HepG2 (cell line): ENCODE results near the gene ASTN1. TPM values are rescaled to one million over a fixed set of nuclear protein-coding genes. Genes with fewer than 3 reads are reported as not detected.

Experiments used
- ATAC-seq: fragments of 200-7000 bp; cut with Tn5 transposase; 3 replicates; pipeline ENCODE4 v1.9.1; 2020; ENCODE audit warnings: mild to moderate bottlenecking, moderate library complexity
- BruUV-seq: library from RNA; stranded (reverse); fragments of 400-500 nt; replicated peaks from 2 replicates; lab custom pipeline; 2021; lab: Mats Ljungman, UMichigan
- CTCF ChIA-PET: fragments of 300-600 bp; formaldehyde crosslinking; extraction: SDS; loops from one replicate; lab custom pipeline; 2021; ENCODE audit warnings: low total read pairs, inconsistent platforms, low intra/inter-chr PET ratio; lab: Yijun Ruan, JAX
- POLR2A ChIA-PET: fragments of 350-600 bp; sonication (Branson Sonifier 250); formaldehyde crosslinking; loops from one replicate; lab custom pipeline; 2020; ENCODE audit warnings: antibody characterized with exemption, inconsistent platforms; lab: Yijun Ruan, JAX
- DNase-seq: peaks from one replicate; pipeline ENCODE4 v3.0.0-alpha.2; 2015; ENCODE audit warnings: low spot score
- FAIRE-seq: peaks from 3 replicates; lab custom pipeline; 2011; peaks lifted over from hg19 to GRCh38; lab: Jason Lieb, UNC
- H2AFZ ChIP-seq: one replicate; pipeline ENCODE4 v1.6.1; 2011; ENCODE audit warnings: low read length, inconsistent platforms
- H3K27ac ChIP-seq: fragments of 300-600 bp; 3 replicates; pipeline ENCODE4 v1.8.0; 2011; ENCODE audit warnings: mixed run types, mild to moderate bottlenecking, mixed read lengths, low read length, inconsistent platforms; ENCODE audit not compliant: insufficient read depth; ENCODE audit errors: extremely low read length
- H3K27me3 ChIP-seq, 2 experiments: fragments of 200-600 bp in 1 of 2; 2 replicates in 1 of 2; 3 replicates in 1 of 2; pipeline versions ENCODE4 v1.6.0 to v1.8.0; 2011; ENCODE audit warnings: low read length in 2 of 2, mild to moderate bottlenecking in 2 of 2, moderate library complexity in 2 of 2, inconsistent platforms in 1 of 2; ENCODE audit not compliant: insufficient read depth in 2 of 2, control insufficient read depth in 1 of 2
- H3K36me3 ChIP-seq, 2 experiments: fragments of 200-600 bp in 1 of 2; replicated peaks in 1 of 2; 2 replicates in 1 of 2; 3 replicates in 1 of 2; pipeline versions ENCODE4 v1.5.1 to v1.8.0; 2011; ENCODE audit warnings: low read length in 2 of 2, inconsistent platforms in 1 of 2; ENCODE audit not compliant: insufficient read depth in 2 of 2, control insufficient read depth in 1 of 2
- H3K4me1 ChIP-seq: 2 replicates; pipeline ENCODE4 v1.5.1; 2012; ENCODE audit warnings: low read length, inconsistent platforms; ENCODE audit not compliant: insufficient read depth
- H3K4me2 ChIP-seq: 2 replicates; pipeline ENCODE4 v1.6.0; 2011; ENCODE audit warnings: low read depth, low read length, inconsistent platforms
- H3K4me3 ChIP-seq, 3 experiments: fragments of 200-600 bp in 1 of 3; sonication (generic), shearing (Covaris generic) in 1 of 3; replicated peaks in 1 of 3; 2 replicates each; pipeline ENCODE4 v1.5.1; 2011 to 2016; ENCODE audit warnings: low read length in 3 of 3, inconsistent platforms in 2 of 3, low read depth in 2 of 3, mild to moderate bottlenecking in 2 of 3, control low read depth in 1 of 3, mixed read lengths in 1 of 3; ENCODE audit not compliant: insufficient read depth in 1 of 3
- H3K79me2 ChIP-seq: one replicate; pipeline ENCODE4 v1.6.1; 2011; ENCODE audit warnings: low read length, inconsistent platforms; ENCODE audit not compliant: insufficient read depth
- H3K9ac ChIP-seq: 2 replicates; pipeline ENCODE4 v1.6.0; 2011; ENCODE audit warnings: mild to moderate bottlenecking, low read depth, low read length, inconsistent platforms; ENCODE audit not compliant: insufficient read depth
- H3K9me3 ChIP-seq: 2 replicates; pipeline ENCODE4 v1.5.1; 2012; ENCODE audit warnings: mild to moderate bottlenecking, low read length
- H4K20me1 ChIP-seq: 2 replicates; pipeline ENCODE4 v1.6.0; 2011; ENCODE audit warnings: inconsistent platforms, mild to moderate bottlenecking, low read length, moderate library complexity; ENCODE audit not compliant: insufficient read depth
- AHR ChIP-seq: IDR thresholded peaks from 2 replicates; pipeline ENCODE4 v1.6.1; 2018; ENCODE audit warnings: missing genetic modification reagents, missing compliant biosample characterization
- CC2D1A ChIP-seq: sonication (generic); formaldehyde crosslinking; IDR thresholded peaks from 2 replicates; pipeline ENCODE4 v1.8.1; 2023; ENCODE audit warnings: mild to moderate bottlenecking, missing genetic modification reagents
- ISL2 ChIP-seq: sonication (generic); formaldehyde crosslinking; IDR thresholded peaks from 2 replicates; pipeline ENCODE4 v1.5.0; 2020; ENCODE audit warnings: missing genetic modification reagents
- NFE2L2 ChIP-seq: fragments of 150-350 bp; IDR thresholded peaks from 2 replicates; pipeline ENCODE4 v1.6.1; 2014; ENCODE audit warnings: low read length
- NFYC ChIP-seq: IDR thresholded peaks from 2 replicates; pipeline ENCODE4 v1.6.1; 2016; ENCODE audit warnings: missing genetic modification reagents, missing compliant biosample characterization
- SATB2 ChIP-seq: sonication (generic); formaldehyde crosslinking; IDR thresholded peaks from 2 replicates; pipeline ENCODE4 v1.5.0; 2020; ENCODE audit warnings: missing genetic modification reagents
- SNAPC2 ChIP-seq: sonication (generic); formaldehyde crosslinking; IDR thresholded peaks from 2 replicates; pipeline ENCODE4 v1.8.1; 2022; ENCODE audit warnings: mild to moderate bottlenecking, missing genetic modification reagents
- SP4 ChIP-seq: sonication (generic); formaldehyde crosslinking; IDR thresholded peaks from 2 replicates; pipeline ENCODE4 v1.8.1; 2023; ENCODE audit warnings: mild to moderate bottlenecking, missing genetic modification reagents
- TBP ChIP-seq: sonication (generic); formaldehyde crosslinking; IDR thresholded peaks from 2 replicates; pipeline ENCODE4 v1.5.0; 2020; ENCODE audit warnings: missing genetic modification reagents
- ZNF207 ChIP-seq: fragments of 450-650 bp; IDR thresholded peaks from 2 replicates; pipeline ENCODE4 v1.6.1; 2016; ENCODE audit warnings: antibody characterized with exemption, borderline replicate concordance
- ZNF337 ChIP-seq: sonication (generic); formaldehyde crosslinking; IDR thresholded peaks from 2 replicates; pipeline ENCODE4 v1.5.1; 2020; ENCODE audit warnings: missing genetic modification reagents, low read depth, mild to moderate bottlenecking, borderline replicate concordance
- ZNF382 ChIP-seq: sonication (generic); formaldehyde crosslinking; IDR thresholded peaks from 2 replicates; pipeline ENCODE4 v1.5.0; 2020; ENCODE audit warnings: missing genetic modification reagents, mild to moderate bottlenecking, borderline replicate concordance
- ZNF441 ChIP-seq: sonication (generic); formaldehyde crosslinking; IDR thresholded peaks from 2 replicates; pipeline ENCODE4 v1.7.0; 2021; ENCODE audit warnings: missing genetic modification reagents, borderline replicate concordance
- ZNF564 ChIP-seq: sonication (generic); formaldehyde crosslinking; IDR thresholded peaks from 2 replicates; pipeline ENCODE4 v1.8.1; 2023; ENCODE audit warnings: mild to moderate bottlenecking, missing genetic modification reagents
- ZNF879 ChIP-seq: sonication (generic); formaldehyde crosslinking; IDR thresholded peaks from 2 replicates; pipeline ENCODE4 v1.8.1; 2023; ENCODE audit warnings: missing genetic modification reagents
- ZNF891 ChIP-seq: sonication (generic); formaldehyde crosslinking; IDR thresholded peaks from 2 replicates; pipeline ENCODE4 v1.5.0; 2020; ENCODE audit warnings: mild to moderate bottlenecking, missing genetic modification reagents
- WGBS: methylation state at CpG from one replicate; pipeline ENCODE4 v1.1.6; 2017; ENCODE audit warnings: low lambda C conversion rate; 5-methylcytosine and 5-hydroxymethylcytosine counted together
- in situ Hi-C: cut with HindIII; loops from 2 replicates; pipeline ENCODE4 v1.10.0; 2017; ENCODE audit warnings: low pct_unique_long_range_greater_than_20kb; ENCODE audit not compliant: extremely low pct_ligation_motif_present
- intact Hi-C: fragments of 100-400 bp; cut with micrococcal nuclease; formaldehyde crosslinking; loops from one replicate; pipeline ENCODE4 v1.10.0; 2022; ENCODE audit not compliant: unreplicated experiment
- polyA plus RNA-seq, 8 experiments: library from polyadenylated mRNA; depleted of rRNA in 3 of 8; stranded (reverse) in 7 of 8; unstranded in 1 of 8; fragments of >200 nt; fragmentation: Illumina TruSeq in 4 of 8; extraction: Trizol in 4 of 8; gene quantifications; 2 replicates each; pipeline versions ENCODE4 v1.2.1 to v1.2.3, GENCODE V29; 2011 to 2016; ENCODE audit warnings: low read depth in 4 of 8, missing spikeins in 1 of 8, mixed read lengths in 1 of 8; ENCODE audit not compliant: insufficient read depth in 1 of 8
- total RNA-seq, 5 experiments: library from RNA; depleted of rRNA; stranded (reverse); fragments of >200 nt; fragmentation: Illumina TruSeq; extraction: Trizol; gene quantifications; 2 replicates each; pipeline ENCODE4 v1.2.3, GENCODE V29; 2016; ENCODE audit warnings: low read depth in 1 of 5
- TF ChIP-seq, protein P1 (sequence below): sonication (generic); formaldehyde crosslinking; IDR thresholded peaks from one replicate; pipeline ENCODE4 v1.5.1; 2020; ENCODE audit warnings: mild to moderate bottlenecking, missing genetic modification reagents; ENCODE audit errors: not compliant biosample characterization
- TF ChIP-seq, protein P2 (sequence below): sonication (generic); formaldehyde crosslinking; IDR thresholded peaks from 2 replicates; pipeline ENCODE4 v1.4.0; 2020; ENCODE audit warnings: mild to moderate bottlenecking, missing genetic modification reagents

ASTN1 gene
- total and polyA plus RNA-seq, 2 of the 13 experiments (the other 11 are each of a cell fraction or from before 2014, with no cell fraction given) = not detected

DNA sequence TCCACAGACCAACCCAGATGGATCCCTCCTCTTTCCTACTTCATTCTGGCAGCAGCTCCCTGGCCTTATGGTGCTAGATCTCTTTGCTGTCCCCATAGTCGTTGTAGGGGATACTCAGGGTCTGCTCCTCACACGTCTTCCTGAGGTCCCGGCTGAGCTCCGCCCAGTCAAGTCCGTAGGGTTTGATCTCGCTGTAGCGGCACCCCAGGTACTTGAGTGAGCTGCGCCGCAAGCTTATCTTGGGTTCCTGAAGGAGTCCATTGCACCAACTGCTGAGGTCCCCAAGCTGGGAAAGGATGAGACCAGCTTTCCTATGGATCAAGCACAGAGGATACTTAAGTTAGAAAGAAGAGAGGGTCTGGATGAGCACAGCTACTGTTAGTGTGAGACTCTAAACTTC, 300.3 kb downstream of the ASTN1 start:
- no TSS peak for BruUV-seq
- in situ Hi-C loops = no loop called here

More for the DNA sequence above, 300.3 kb downstream of the ASTN1 start:
- Histone ChIP-seq H3K36me3 (no peaks in the 10 kb centered on the region), H3K9ac (no peak overlapping the region), H3K4me1 (no peaks in the 10 kb centered on the region), H3K4me2 (no peak overlapping the region), H3K9me3 (no peaks in the 10 kb centered on the region), H2AFZ (no peak overlapping the region), H3K27ac (no peak overlapping the region), H4K20me1 (no peaks in the 10 kb centered on the region), H3K27me3 (no peaks in the 10 kb centered on the region), H3K4me3 (no peak overlapping the region)
- DNase-seq = no peak
- no peak for FAIRE-seq
- intact Hi-C loops = no loop called here
- ATAC-seq = no peak
- TF ChIP-seq ZNF441 (no peak), ZNF337 (CRISPR knock-in tag) (no peak), TBP (CRISPR knock-in tag) (no peak), SNAPC2 (CRISPR knock-in tag) (no peak), ZNF382 (CRISPR knock-in tag) (no peak), ZNF879 (CRISPR knock-in tag) (no peak), SP4 (no peak), ISL2 (CRISPR knock-in tag) (no peak), ZNF564 (CRISPR knock-in tag) (no peak), ZNF207 (no peak), AHR (no peak), NFE2L2 (no peak), SATB2 (CRISPR knock-in tag) (no peak), NFYC (CRISPR knock-in tag) (no peak), CC2D1A (no peak), ZNF891 (no peak)
- TF ChIP-seq, protein P1, sequence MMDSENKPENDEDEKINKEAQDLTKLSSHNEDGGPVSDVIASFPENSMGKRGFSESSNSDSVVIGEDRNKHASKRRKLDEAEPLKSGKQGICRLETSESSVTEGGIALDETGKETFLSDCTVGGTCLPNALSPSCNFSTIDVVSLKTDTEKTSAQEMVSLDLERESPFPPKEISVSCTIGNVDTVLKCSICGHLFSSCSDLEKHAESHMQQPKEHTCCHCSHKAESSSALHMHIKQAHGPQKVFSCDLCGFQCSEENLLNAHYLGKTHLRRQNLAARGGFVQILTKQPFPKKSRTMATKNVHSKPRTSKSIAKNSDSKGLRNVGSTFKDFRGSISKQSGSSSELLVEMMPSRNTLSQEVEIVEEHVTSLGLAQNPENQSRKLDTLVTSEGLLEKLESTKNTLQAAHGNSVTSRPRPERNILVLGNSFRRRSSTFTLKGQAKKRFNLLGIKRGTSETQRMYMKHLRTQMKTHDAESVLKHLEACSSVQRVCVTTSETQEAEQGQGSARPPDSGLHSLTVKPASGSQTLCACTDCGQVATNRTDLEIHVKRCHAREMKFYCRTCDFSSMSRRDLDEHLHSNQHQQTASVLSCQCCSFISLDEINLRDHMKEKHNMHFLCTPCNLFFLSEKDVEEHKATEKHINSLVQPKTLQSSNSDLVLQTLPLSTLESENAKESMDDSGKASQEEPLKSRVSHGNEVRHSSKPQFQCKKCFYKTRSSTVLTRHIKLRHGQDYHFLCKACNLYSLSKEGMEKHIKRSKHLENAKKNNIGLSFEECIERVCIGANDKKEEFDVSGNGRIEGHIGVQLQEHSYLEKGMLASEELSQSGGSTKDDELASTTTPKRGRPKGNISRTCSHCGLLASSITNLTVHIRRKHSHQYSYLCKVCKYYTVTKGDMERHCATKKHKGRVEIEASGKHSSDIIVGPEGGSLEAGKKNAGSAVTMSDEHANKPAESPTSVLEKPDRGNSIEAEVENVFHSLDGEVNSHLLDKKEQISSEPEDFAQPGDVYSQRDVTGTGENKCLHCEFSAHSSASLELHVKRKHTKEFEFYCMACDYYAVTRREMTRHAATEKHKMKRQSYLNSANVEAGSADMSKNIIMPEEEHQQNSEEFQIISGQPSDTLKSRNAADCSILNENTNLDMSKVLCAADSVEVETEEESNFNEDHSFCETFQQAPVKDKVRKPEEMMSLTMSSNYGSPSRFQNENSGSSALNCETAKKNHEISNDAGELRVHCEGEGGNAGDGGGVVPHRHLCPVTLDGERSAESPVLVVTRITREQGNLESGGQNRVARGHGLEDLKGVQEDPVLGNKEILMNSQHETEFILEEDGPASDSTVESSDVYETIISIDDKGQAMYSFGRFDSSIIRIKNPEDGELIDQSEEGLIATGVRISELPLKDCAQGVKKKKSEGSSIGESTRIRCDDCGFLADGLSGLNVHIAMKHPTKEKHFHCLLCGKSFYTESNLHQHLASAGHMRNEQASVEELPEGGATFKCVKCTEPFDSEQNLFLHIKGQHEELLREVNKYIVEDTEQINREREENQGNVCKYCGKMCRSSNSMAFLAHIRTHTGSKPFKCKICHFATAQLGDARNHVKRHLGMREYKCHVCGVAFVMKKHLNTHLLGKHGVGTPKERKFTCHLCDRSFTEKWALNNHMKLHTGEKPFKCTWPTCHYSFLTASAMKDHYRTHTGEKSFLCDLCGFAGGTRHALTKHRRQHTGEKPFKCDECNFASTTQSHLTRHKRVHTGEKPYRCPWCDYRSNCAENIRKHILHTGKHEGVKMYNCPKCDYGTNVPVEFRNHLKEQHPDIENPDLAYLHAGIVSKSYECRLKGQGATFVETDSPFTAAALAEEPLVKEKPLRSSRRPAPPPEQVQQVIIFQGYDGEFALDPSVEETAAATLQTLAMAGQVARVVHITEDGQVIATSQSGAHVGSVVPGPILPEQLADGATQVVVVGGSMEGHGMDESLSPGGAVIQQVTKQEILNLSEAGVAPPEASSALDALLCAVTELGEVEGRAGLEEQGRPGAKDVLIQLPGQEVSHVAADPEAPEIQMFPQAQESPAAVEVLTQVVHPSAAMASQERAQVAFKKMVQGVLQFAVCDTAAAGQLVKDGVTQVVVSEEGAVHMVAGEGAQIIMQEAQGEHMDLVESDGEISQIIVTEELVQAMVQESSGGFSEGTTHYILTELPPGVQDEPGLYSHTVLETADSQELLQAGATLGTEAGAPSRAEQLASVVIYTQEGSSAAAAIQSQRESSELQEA (CRISPR knock-in tag) = no peak
- TF ChIP-seq, protein P2, sequence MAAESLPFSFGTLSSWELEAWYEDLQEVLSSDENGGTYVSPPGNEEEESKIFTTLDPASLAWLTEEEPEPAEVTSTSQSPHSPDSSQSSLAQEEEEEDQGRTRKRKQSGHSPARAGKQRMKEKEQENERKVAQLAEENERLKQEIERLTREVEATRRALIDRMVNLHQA (CRISPR knock-in tag) = no peak
- TF ChIP-seq, all 625 proteins: peak for 0
- 50% methylated on average over 9 of the region's 9 CpGs for WGBS
- no peaks in the 10 kb centered on the region for H3K79me2 ChIP-seq
- ChIA-PET CTCF (no interaction called here), POLR2A (no interaction called here)
